HCT116 (cell line): ENCODE results near the gene GRID2. TPM values are rescaled to one million over a fixed set of nuclear protein-coding genes. Genes with fewer than 3 reads are reported as not detected.
A peak's percentile ranks its signal among the peaks of the same experiment; 100 is the strongest.

ENCODE experiments used
- ATAC-seq: fragments of 200-7000 bp; cut with Tn5 transposase; 2 replicates; pipeline ENCODE4 v1.9.1; 2020; ENCODE audit warnings: mild to moderate bottlenecking, moderate library complexity
- BruUV-seq: library from RNA; stranded (reverse); fragments of 400-500 nt; replicated peaks from 2 replicates; lab custom pipeline; 2021; lab: Mats Ljungman, UMichigan
- CTCF ChIA-PET: fragments of 300-600 bp; sonication (Branson Sonifier 250); formaldehyde crosslinking; loops from one replicate; lab custom pipeline; 2021; ENCODE audit warnings: antibody characterized with exemption; lab: Charles Lee
- POLR2A ChIA-PET: fragments of 300-600, 350-600 bp; sonication (Branson Sonifier 250); formaldehyde crosslinking; loops from one replicate; lab custom pipeline; 2021; ENCODE audit warnings: antibody characterized with exemption; lab: Charles Lee
- RAD21 ChIA-PET, 2 experiments: fragments of 300-600 bp; sonication (Branson Sonifier 250); formaldehyde crosslinking; loops; one replicate each; lab custom pipeline; 2023; ENCODE audit warnings: low total read pairs in 2 of 2; ENCODE audit not compliant: uncharacterized antibody in 2 of 2, unreplicated experiment in 2 of 2, low non-redundant PET in 1 of 2; lab: Charles Lee
- DNase-seq: peaks from one replicate; pipeline ENCODE4 v3.0.0-alpha.2; 2010; ENCODE audit warnings: low read depth, low spot score
- H2AFZ ChIP-seq: fragments of 200-600 bp; shearing (Covaris generic), sonication (generic); 2 replicates; pipeline ENCODE4 v1.6.1; 2017; ENCODE audit warnings: low read depth, mixed run types, mixed read lengths, antibody characterized with exemption, low read length; ENCODE audit not compliant: poor library complexity, severe bottlenecking
- H3K27ac ChIP-seq: 2 replicates; pipeline ENCODE4 v1.5.1; 2012; ENCODE audit warnings: low read depth, low read length
- H3K27me3 ChIP-seq: fragments of 200-600 bp; sonication (generic); 2 replicates; pipeline ENCODE4 v1.6.1; 2016; ENCODE audit warnings: mixed run types, low read length, mixed read lengths; ENCODE audit not compliant: insufficient read depth
- H3K36me3 ChIP-seq, 2 experiments: fragments of 200-500 bp in 1 of 2; fragments of 200-600 bp in 1 of 2; sonication (Bioruptor generic) in 1 of 2; sonication (generic) in 1 of 2; 2 replicates each; pipeline versions ENCODE4 v1.5.1 to v1.6.1; 2014 to 2016; ENCODE audit warnings: low read length in 2 of 2, inconsistent platforms in 1 of 2, mixed read lengths in 1 of 2, mixed run types in 1 of 2; ENCODE audit not compliant: insufficient read depth in 2 of 2, control insufficient read depth in 1 of 2
- H3K4me1 ChIP-seq, 2 experiments: fragments of 200-600 bp in 1 of 2; sonication (generic) in 1 of 2; 2 replicates each; pipeline versions ENCODE4 v1.5.1 to v1.6.1; 2012 to 2017; ENCODE audit warnings: low read length in 2 of 2, inconsistent platforms in 1 of 2, mild to moderate bottlenecking in 1 of 2, mixed read lengths in 1 of 2, mixed run types in 1 of 2, moderate library complexity in 1 of 2; ENCODE audit not compliant: insufficient read depth in 2 of 2, control insufficient read depth in 1 of 2
- H3K4me2 ChIP-seq: fragments of 200-600 bp; sonication (generic); 2 replicates; pipeline ENCODE4 v1.6.1; 2017; ENCODE audit warnings: mixed run types, low read length, mixed read lengths
- H3K4me3 ChIP-seq, 2 experiments: fragments of 200-600 bp in 1 of 2; sonication (generic) in 1 of 2; replicated peaks in 1 of 2; 2 replicates each; pipeline ENCODE4 v1.5.1; 2011 to 2016; ENCODE audit warnings: low read length in 2 of 2, control low read depth in 1 of 2, low read depth in 1 of 2, mild to moderate bottlenecking in 1 of 2, mixed read lengths in 1 of 2, mixed run types in 1 of 2
- H3K79me2 ChIP-seq: fragments of 200-600 bp; sonication (generic); 2 replicates; pipeline ENCODE4 v1.6.1; 2017; ENCODE audit warnings: mild to moderate bottlenecking, mixed run types, low read length, moderate library complexity, mixed read lengths; ENCODE audit not compliant: insufficient read depth
- H3K9ac ChIP-seq: fragments of 200-600 bp; sonication (generic); 2 replicates; pipeline ENCODE4 v1.6.1; 2016; ENCODE audit warnings: low read length, mixed read lengths
- H3K9me2 ChIP-seq: fragments of 200-600 bp; sonication (generic), shearing (Covaris generic); 2 replicates; pipeline ENCODE4 v1.6.1; 2017; ENCODE audit warnings: mixed run types, mild to moderate bottlenecking, moderate library complexity; ENCODE audit not compliant: insufficient read depth
- H3K9me3 ChIP-seq, 2 experiments: fragments of 200-500 bp in 1 of 2; fragments of 200-600 bp in 1 of 2; sonication (Bioruptor generic) in 1 of 2; sonication (generic) in 1 of 2; 2 replicates each; pipeline ENCODE4 v1.6.1; 2014 to 2017; ENCODE audit warnings: low read length in 2 of 2, mixed read lengths in 2 of 2, inconsistent platforms in 1 of 2, low read depth in 1 of 2, mild to moderate bottlenecking in 1 of 2, mixed run types in 1 of 2, moderate library complexity in 1 of 2; ENCODE audit not compliant: control insufficient read depth in 1 of 2, insufficient read depth in 1 of 2
- H4K20me1 ChIP-seq: fragments of 200-600 bp; sonication (generic), shearing (Covaris generic); 2 replicates; pipeline ENCODE4 v1.6.1; 2017; ENCODE audit warnings: mixed run types, mild to moderate bottlenecking, moderate library complexity; ENCODE audit not compliant: insufficient read depth
- CEBPB ChIP-seq: IDR thresholded peaks from 2 replicates; pipeline ENCODE4 v1.6.1; 2012; ENCODE audit warnings: low read depth
- EGR1 ChIP-seq: IDR thresholded peaks from 2 replicates; pipeline ENCODE4 v1.6.1; 2012; ENCODE audit warnings: low read depth
- ELF1 ChIP-seq: IDR thresholded peaks from 2 replicates; pipeline ENCODE4 v1.6.1; 2012; ENCODE audit warnings: low read depth, borderline replicate concordance
- EZH2phosphoT487 ChIP-seq: fragments of 200-600 bp; IDR thresholded peaks from 2 replicates; pipeline ENCODE4 v1.6.1; 2018; ENCODE audit warnings: antibody characterized with exemption, borderline replicate concordance
- FOSL1 ChIP-seq: IDR thresholded peaks from 2 replicates; pipeline ENCODE4 v1.6.1; 2012; ENCODE audit warnings: low read depth
- JUND ChIP-seq: IDR thresholded peaks from 2 replicates; pipeline ENCODE4 v1.6.1; 2012
- POLR2A ChIP-seq: IDR thresholded peaks from 2 replicates; pipeline ENCODE4 v1.7.0; 2011; ENCODE audit warnings: borderline replicate concordance; ENCODE audit not compliant: insufficient read depth, insufficient read length; ENCODE audit errors: extremely low read depth
- RAD21 ChIP-seq: IDR thresholded peaks from 2 replicates; pipeline ENCODE4 v1.6.1; 2012; ENCODE audit warnings: low read depth, mild to moderate bottlenecking
- SIN3A ChIP-seq: IDR thresholded peaks from 2 replicates; pipeline ENCODE4 v1.6.1; 2012; ENCODE audit warnings: low read depth
- SP1 ChIP-seq: IDR thresholded peaks from 2 replicates; pipeline ENCODE4 v1.6.1; 2012; ENCODE audit warnings: low read depth
- SRF ChIP-seq: IDR thresholded peaks from 2 replicates; pipeline ENCODE4 v1.6.1; 2012; ENCODE audit warnings: low read depth
- YY1 ChIP-seq: IDR thresholded peaks from 2 replicates; pipeline ENCODE4 v1.6.1; 2011; ENCODE audit warnings: low read length, low read depth, moderate library complexity, mild to moderate bottlenecking; ENCODE audit not compliant: insufficient replicate concordance; ENCODE audit errors: extremely low read depth
- ZFX ChIP-seq: fragments of 450-650 bp; IDR thresholded peaks from 2 replicates; pipeline ENCODE4 v1.6.1; 2017
- intact Hi-C: fragments of 100-400 bp; cut with micrococcal nuclease; formaldehyde crosslinking; loops from 2 replicates; pipeline ENCODE4 v1.10.0; 2022
- total RNA-seq: library from RNA; stranded (reverse); gene quantifications from one replicate; pipeline ENCODE4 v1.2.1, GENCODE V29; 2021; ENCODE audit not compliant: unreplicated experiment
- TF ChIP-seq, protein P1 (sequence below): IDR thresholded peaks from 2 replicates; pipeline ENCODE4 v1.6.1; 2012; ENCODE audit warnings: low read depth
- TF ChIP-seq, protein P2 (sequence below): IDR thresholded peaks from 2 replicates; pipeline ENCODE4 v1.6.1; 2012
- TF ChIP-seq, protein P3 (sequence below): IDR thresholded peaks from 2 replicates; pipeline ENCODE4 v1.6.1; 2012

GRID2 gene
- total RNA-seq, 1 experiment from 2014 or later: not detected

DNA sequence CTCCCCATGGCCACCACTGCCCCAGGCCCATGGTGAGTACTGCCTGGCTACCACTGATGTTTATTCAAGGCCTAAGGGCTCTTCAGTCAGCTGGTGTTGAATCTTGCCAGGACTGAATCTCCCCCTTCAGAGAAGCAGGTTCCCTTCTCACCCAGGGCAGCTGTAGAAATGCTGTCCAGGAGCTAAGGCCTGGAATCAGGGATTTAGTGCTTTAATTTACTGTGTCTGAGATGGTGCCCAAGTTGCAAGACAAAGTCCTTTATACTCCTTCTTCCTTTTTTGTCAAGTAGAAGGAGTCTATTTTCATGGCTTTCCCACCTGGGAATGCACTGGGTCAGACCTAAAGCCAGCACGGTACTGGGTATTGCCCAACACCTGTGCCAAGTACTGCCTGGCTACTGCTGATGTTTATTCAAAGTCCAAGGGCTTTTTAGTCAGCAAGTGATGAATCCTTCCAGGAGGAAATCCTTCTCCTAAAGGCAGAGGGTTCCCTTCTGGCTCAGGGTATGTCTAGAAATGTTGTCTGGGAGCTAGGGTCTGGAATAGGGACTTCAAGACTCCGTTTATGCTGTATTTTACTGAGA lies 1407.2 kb downstream of the GRID2 start:
- ChIA-PET CTCF (interaction anchor here (1.0 to 1.5 kb wide), 2 partner anchors 52 to 53 kb away, joined by 3 to 4 read pairs; no protein-coding TSS in a partner anchor), POLR2A (no interaction called here)

DNA sequence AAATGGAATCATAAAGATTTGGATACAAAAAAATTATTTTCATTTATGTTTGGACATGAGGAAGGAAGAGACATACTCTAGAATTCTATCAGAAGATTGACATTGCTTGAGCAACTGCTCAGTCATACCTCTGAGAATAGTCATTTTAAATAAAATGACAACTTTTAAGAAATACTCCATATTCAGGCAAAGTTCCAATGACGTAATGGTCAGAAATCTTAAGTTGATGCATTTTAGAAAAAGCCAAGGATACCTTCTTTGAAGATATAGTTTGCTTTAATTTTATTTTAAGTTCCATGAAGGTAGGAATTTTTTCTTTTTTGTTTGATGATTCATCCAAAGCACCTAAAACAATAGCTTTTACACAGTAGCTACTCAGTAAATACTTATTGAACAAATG lies 1414.5 kb downstream of the GRID2 start:
- no peak overlapping the region for H2AFZ ChIP-seq
- TF ChIP-seq SP1: no peak
- no peak for TF ChIP-seq ZFX
- no peak for TF ChIP-seq YY1
- TF ChIP-seq, protein P1, sequence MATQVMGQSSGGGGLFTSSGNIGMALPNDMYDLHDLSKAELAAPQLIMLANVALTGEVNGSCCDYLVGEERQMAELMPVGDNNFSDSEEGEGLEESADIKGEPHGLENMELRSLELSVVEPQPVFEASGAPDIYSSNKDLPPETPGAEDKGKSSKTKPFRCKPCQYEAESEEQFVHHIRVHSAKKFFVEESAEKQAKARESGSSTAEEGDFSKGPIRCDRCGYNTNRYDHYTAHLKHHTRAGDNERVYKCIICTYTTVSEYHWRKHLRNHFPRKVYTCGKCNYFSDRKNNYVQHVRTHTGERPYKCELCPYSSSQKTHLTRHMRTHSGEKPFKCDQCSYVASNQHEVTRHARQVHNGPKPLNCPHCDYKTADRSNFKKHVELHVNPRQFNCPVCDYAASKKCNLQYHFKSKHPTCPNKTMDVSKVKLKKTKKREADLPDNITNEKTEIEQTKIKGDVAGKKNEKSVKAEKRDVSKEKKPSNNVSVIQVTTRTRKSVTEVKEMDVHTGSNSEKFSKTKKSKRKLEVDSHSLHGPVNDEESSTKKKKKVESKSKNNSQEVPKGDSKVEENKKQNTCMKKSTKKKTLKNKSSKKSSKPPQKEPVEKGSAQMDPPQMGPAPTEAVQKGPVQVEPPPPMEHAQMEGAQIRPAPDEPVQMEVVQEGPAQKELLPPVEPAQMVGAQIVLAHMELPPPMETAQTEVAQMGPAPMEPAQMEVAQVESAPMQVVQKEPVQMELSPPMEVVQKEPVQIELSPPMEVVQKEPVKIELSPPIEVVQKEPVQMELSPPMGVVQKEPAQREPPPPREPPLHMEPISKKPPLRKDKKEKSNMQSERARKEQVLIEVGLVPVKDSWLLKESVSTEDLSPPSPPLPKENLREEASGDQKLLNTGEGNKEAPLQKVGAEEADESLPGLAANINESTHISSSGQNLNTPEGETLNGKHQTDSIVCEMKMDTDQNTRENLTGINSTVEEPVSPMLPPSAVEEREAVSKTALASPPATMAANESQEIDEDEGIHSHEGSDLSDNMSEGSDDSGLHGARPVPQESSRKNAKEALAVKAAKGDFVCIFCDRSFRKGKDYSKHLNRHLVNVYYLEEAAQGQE: no peak
- TF ChIP-seq EZH2phosphoT487: no peak
- TF ChIP-seq POLR2A: no peak
- TF ChIP-seq, protein P2, sequence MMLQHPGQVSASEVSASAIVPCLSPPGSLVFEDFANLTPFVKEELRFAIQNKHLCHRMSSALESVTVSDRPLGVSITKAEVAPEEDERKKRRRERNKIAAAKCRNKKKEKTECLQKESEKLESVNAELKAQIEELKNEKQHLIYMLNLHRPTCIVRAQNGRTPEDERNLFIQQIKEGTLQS: no peak
- TF ChIP-seq SIN3A: no peak
- TF ChIP-seq EGR1: no peak
- TF ChIP-seq CEBPB: no peak
- TF ChIP-seq, protein P3, sequence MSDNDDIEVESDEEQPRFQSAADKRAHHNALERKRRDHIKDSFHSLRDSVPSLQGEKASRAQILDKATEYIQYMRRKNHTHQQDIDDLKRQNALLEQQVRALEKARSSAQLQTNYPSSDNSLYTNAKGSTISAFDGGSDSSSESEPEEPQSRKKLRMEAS: no peak
- TF ChIP-seq SRF: no peak
- no peak for TF ChIP-seq RAD21
- H3K36me3 ChIP-seq: no peaks in the 10 kb centered on the region
- H3K79me2 ChIP-seq: no peaks in the 10 kb centered on the region
- no peak overlapping the region for H3K27ac ChIP-seq
- intact Hi-C loops: no loop called here
- RAD21 ChIA-PET: no interaction called here
- H3K9ac ChIP-seq: no peak overlapping the region
- H3K4me1 ChIP-seq: no peaks in the 10 kb centered on the region
- CTCF ChIA-PET: no interaction called here
- H3K9me3 ChIP-seq: no peaks in the 10 kb centered on the region
- H3K4me2 ChIP-seq: no peak overlapping the region
- no peaks in the 10 kb centered on the region for H3K9me2 ChIP-seq
- H3K4me3 ChIP-seq: no peak overlapping the region
- no TSS peak for BruUV-seq
- no peak for ATAC-seq
- no peak for DNase-seq
- H4K20me1 ChIP-seq: no peaks in the 10 kb centered on the region
- POLR2A ChIA-PET: no interaction called here
- H3K27me3 ChIP-seq: no peaks in the 10 kb centered on the region

More for the DNA sequence above, 1407.2 kb downstream of the GRID2 start:
- Histone ChIP-seq H3K79me2 (no peaks in the 10 kb centered on the region), H3K27me3 (no peaks in the 10 kb centered on the region), H3K9me2 (no peaks in the 10 kb centered on the region), H3K4me1 (no peaks in the 10 kb centered on the region), H2AFZ (no peak overlapping the region), H3K4me3 (no peak overlapping the region), H3K9ac (no peak overlapping the region), H3K27ac (no peak overlapping the region), H4K20me1 (no peaks in the 10 kb centered on the region), H3K9me3 (no peaks in the 10 kb centered on the region), H3K36me3 (no peaks in the 10 kb centered on the region), H3K4me2 (no peak overlapping the region)
- DNase-seq (no peak), ATAC-seq (no peak)
- RAD21 ChIA-PET: no interaction called here
- no TSS peak for BruUV-seq
- no peak for TF ChIP-seq SRF
- no peak for TF ChIP-seq ELF1
- no peak for TF ChIP-seq YY1
- TF ChIP-seq, protein P3: no peak
- no peak for TF ChIP-seq JUND
- TF ChIP-seq FOSL1: no peak
- TF ChIP-seq ZFX: 0 out of 2 replicates have a peak, but pooled peaks have one; percentile 16
- TF ChIP-seq CEBPB: no peak
- intact Hi-C loops: loop anchor here (1.0 to 2.0 kb wide), 2 partner anchors 54 to 77 kb away; no protein-coding TSS in a partner anchor
